Smooth muscle cell of the brain vasculature (primary cell): ENCODE data around the gene PM20D1.

Experiments used
- DNase-seq: peaks from one replicate; pipeline ENCODE4 v3.0.0-alpha.2; 2012; ENCODE audit warnings: low read depth, low spot score

Gene PM20D1

DNA sequence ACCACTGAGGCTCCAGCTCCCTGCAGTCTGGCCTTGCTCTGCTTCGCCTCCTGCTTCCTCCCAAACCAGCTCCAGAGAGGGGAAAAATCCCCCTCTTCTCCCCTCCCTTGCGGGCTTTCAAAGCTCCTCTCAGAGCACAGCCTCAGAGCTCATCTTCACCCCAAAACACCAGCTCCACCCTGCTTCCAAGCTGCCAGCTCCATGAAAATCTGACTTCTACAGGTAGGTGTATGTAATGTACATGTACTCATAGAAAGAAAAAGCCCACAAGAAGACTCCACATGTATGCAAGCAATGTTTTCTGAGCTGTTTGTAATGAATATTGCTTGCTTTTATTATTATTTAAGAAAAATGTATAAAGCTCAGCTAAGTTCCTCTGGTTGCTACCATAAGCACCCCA lies 45.3 kb downstream of the PM20D1 start:
- DNase-seq, result no peak

DNA sequence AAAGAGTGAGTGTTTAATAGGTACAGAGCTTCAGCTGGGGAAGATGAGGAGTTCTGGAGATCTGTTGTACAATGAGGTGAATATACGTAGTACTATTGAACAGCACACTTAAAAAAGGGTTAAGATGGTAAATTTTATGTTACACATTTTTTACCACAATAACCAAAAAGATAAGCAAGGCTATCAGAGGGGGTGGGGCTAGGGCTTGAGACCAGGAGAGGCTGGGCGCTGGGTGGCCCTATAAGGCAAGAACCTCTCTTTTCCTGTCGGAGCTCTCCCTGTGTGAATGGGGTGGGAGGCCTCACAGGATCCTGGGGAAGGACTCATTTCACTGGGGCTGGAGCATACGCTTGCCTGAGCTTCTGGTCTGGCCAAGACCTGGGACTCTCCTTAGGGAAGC lies 45.9 kb downstream of the PM20D1 start:
- DNase-seq, result no peak

DNA sequence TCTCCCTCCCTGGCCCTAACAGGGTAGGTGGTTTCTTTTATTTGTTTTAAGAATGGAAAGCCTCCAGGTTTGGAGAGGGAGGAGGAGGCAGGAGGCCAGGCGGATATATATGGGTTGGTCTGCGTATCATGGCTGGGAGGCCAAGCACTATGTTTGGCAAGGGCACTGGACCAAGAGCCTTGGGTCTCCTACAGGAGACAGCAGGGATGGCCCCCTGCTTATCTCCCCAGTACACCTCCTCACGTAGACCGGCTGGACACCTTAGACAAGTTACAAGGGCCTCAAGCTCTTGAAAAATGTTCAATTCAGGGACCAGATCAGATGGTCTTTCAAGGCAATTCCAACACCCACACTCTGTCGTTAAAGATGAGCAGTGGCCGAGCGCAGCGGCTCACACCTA lies 47.9 kb downstream of the PM20D1 start:
- DNase-seq, result no peak

DNA sequence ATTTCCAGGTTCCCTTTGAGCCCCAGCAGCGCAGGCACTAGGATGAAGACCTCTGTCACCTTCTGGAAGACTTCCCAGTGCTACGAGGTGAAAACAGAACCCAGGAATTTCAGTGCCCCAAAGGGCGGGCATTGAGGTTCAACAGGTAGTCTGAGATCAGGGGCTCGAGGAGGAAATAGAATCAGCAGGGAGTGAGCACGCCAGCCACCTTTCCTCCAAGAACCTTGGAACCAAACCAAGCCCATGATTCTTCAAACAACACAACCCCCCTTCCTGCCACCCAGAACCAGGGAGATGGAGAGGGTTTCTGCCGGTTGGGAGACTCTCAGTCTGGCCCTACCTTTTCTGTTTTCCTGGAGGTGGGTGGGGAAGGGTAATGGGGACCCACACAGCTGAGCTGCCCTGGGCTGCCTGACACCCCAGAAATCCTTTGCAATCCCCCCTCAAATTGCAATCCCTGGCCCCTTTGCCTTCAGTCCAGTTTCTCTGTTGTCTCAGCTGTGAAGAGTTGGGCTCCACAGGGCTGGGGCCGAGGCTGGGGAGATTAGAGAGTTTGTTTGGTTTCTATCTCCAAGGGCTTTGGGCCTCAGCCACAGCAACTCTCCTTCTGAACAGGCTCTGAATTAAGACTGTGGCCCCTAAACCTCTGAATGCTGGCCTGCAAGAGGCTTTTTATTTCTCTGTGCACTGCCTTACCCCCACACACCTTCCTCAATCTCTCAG lies 48.8 kb downstream of the PM20D1 start:
- no peak for DNase-seq

DNA sequence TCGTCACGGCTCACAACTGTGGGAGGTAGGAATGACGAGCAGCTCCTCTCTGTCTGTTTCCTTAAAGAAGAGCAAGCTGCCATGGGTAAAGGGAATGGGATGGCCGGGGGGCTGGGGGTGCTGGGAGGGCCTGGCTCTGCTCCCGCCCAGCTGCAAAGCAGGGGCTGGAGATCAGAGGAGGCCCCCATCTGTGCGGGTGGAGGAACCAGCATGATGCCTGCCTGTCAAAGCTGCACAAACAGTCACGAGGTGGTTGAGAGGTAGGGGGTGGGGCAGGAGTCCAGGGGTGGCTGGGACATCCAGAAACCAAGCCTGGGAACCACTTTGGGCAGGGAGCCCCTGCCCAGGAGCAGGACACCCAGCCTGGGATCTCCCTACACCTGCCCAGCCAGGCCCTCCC lies 49.5 kb downstream of the PM20D1 start:
- DNase-seq, result peak; percentile 81

DNA sequence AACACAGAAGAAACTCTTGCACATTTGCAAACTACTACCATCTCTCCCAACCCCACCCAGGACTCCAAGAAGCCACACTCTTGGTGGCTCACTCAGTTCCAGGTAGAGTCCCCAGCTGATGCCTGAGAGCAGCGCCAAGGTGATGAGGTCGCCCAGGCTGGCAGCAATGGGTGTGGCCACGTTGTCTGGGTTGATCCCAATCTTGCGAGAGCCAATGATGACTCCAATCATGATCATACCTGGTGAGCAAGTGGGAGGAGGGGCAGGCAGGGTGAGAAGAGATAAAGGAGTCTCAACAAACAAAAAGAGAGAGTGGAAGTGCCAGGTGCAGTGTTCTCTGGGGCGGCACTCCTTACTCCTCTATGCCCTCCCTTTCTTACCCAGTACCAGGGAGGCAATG lies 51.4 kb downstream of the PM20D1 start:
- no peak for DNase-seq

DNA sequence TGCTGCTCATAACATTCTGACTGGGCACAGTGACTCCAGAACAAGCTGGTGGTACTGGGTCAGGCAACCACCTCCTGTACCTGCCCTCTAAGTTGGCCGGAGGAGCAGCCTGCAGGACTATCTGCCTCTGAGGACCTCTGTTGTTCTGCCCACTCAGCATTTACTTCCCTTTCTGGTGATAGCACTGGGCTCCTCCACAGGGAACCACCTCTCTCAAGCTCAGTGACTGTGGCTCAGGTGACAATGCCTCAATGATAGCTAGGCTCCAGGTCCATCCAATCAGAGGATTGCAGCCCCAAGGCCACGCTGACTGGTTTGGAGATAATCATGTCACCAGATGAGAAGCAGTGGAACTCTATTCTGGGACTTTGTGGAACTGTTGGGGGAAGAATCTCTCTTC lies 52.8 kb downstream of the PM20D1 start:
- DNase-seq, result no peak

DNA sequence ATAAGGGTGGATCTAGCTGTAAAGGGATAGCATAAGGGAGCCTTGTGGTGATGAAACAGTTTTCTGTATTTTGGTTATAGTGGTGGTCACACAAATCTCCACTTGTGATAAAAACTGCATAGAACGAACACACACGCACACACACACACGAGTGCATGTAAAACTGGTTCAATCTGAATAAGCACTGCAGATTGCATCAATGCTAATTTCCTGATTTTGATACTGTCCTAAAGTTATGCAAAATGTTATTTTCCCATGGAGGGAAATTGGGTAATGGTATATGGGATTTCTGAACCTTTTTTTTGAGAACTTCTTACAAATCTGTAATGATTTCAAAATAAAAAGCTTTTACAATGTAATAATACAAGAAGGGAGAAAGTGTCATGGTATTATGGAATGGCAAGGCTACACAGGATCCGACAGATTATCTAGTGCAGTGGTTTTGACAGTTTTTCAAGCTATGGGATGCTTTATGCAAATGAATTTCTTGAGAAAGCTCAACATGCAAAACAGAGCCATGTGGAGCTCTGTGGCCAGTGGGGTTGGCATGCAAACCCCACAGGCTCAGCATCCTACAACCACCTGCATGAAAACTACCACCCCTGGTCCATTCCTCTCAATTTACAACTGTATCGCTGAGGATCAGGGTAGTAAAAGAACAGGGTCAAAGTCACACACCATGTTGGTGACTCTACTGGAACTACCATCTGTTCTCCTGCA lies 55.8 kb downstream of the PM20D1 start:
- no peak for DNase-seq

DNA sequence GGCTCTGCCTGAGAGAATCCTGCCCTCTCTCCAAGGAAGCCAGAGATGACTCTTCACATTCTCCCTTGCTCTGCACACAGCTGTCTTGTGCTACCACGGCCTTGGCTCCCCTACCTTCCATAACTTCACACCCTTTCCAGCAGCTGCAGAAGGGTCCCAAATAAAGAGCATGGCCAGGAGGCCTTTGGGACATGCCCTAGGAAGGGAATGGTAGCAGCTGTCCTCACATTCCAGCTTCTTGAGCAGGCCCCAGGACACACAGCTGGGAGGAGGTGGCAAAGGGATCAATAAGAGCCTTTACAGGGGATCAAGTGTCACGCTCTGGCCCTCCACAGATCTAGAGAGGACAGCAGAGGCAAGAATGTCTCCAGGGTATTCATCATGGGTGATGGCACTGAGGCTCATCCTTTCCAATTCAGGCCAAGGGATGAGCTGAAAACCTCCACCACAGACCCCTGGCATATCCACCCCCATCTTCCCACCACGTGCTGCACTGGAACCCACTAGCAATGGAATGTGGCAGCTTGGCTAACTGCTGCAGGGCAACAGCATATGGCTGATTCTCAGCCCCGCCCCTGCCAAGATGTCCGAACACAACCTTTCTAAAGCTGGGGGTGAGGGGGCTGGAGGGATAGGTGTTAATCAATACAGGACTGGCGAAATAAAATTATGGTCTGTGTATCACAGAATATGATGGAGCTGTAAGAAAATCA lies 56.8 kb downstream of the PM20D1 start:
- DNase-seq, result no peak

DNA sequence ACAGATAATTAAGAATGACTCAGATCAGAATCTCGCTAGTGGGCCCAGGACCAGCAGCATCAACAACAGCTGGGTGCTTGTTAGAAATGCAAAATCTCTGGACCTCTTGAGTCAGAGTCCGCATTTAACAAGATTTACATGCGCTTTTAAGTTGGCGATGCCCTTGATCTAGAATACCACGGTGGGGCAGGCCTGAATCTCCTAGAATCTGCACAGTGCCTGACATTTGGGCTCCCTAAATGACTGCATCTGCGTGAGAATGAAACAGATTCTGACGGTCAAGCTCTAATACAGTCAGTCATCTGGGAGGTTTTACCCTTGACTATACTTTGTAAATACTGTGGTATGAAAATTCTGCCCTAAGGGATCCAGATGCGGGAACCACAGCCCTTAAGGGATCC lies 57.5 kb downstream of the PM20D1 start:
- DNase-seq, result no peak

DNA sequence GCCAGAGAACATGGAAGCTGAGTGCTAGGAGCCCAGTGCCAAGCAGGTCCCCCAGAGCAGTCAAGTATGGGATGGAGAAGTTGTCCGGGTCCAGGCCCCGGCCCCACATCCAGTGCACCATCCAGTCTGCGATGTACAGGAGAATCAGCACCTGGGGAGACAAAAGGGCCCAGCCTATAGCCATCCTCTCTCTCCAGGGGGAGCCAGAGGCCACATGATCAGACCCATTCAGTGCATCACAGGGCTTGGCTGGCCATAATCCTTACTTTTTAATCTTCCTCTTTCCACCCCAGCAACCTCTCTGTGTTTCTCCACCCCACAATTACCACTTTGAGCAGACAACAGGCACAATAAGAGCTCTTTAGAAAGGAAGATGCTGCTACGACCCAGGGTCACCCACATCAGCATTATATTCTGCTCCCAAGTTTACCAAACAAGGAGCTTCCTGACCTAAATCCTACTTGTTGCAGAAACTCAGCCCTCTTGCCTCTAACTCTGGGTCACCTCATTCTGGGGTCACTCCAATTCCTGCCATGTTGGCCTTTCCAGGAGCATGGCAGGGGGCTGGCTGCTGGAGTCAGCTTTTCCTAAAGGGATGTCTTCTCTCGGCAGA lies 58.3 kb downstream of the PM20D1 start:
- no peak for DNase-seq

DNA sequence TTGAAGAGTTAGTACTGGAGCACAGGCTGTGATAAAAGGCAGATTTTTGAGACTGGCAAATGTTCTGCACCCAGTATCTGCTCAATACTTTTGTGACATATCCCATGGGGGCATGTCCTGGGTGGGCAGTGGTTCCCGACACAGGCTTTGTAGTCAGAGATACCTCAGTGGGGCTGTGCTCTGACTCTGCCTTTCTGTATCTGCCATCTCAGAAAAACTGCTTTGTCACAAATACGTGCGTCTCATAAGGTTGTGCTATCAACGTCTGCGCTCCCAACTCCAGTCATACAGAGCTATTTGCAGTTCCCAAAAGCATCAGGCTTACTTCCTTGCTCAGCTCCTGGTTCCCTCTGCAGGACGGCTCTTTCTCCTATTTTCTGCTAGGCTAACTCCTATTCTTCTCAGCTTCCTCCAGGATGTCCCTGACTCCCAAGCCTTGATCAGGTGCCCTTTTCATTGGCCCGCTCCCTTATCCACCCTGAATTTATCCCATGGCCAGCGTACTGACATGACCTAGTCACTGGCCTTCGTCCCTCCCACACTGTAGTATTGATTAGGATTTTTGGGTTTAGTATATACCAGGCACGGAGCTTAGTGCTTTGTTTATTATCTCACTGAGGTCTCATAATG lies 62.5 kb downstream of the PM20D1 start:
- no peak for DNase-seq

DNA sequence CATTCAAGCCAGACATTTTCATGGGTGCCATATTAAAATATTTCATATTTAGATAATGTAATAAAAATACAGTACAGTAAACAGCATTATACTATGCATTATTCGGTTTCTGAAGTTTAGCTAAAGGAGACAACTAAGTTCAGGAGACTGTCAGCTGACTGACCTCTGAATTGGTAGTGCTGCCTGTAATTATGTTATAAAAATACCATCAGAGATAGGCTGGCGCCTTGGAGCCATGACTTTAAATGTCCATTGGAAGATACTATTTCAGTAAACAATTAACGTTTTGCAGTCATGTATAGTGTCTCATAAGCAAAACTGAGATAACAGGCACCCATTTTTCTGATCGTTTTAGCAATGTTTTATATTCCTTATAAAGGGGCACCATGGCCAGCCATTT lies 63.3 kb downstream of the PM20D1 start:
- DNase-seq, result no peak

DNA sequence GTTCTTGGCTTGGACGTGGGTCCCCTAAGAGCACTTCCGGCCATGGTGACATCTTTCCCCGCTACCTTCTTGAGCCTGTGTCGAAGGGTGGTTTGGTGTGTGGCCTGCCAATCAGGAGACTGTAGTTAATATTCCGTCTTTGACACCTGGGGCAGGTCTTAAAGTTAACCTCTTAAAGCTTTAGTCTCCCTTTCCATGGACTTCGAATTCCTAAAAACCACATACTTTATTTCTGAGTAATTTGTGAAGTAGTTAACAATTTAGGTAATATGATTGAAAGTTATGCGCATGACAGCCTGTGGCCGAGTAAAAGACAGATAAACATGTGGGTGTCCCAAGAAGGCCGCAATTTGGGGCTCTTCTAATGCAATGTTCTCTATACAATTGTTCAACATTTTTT lies 64.5 kb downstream of the PM20D1 start:
- no peak for DNase-seq

DNA sequence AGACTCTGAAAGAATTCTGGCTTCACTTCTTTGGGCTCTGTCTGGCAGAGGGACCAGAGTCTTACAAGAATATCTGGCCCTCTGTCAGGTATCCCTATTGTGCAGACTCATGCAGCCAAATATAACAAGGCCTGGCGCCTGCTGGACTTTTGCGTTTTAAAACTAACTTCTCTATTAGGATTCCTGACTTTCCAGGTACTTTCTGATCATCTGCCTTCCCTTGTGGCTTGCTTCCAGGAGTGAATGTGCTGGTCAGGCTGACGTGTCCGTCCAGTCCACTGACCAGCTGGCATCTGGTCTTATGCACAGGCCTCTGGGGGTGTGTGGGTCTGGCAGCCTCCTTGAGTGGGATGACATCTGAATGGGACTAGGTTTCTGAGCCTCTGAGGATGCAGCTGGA lies 66.0 kb downstream of the PM20D1 start:
- no peak for DNase-seq

DNA sequence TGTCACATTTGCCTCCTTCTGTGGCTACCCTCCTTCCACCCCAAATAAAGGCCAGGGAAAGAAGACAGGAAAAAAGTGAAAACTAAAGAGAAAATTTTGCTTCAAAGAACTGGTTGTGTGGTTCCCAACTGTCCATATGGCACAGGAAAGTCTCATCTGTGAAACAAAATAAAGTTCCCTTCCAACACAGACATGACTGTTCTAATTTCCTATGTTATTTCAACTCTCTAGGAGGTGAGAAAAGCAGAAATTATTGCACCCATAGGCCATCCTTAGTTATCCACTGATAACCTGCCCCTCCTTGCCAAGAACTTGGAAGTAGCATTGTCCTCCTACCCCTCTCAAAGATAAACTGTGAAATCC lies 66.5 kb downstream of the PM20D1 start:
- no peak for DNase-seq

DNA sequence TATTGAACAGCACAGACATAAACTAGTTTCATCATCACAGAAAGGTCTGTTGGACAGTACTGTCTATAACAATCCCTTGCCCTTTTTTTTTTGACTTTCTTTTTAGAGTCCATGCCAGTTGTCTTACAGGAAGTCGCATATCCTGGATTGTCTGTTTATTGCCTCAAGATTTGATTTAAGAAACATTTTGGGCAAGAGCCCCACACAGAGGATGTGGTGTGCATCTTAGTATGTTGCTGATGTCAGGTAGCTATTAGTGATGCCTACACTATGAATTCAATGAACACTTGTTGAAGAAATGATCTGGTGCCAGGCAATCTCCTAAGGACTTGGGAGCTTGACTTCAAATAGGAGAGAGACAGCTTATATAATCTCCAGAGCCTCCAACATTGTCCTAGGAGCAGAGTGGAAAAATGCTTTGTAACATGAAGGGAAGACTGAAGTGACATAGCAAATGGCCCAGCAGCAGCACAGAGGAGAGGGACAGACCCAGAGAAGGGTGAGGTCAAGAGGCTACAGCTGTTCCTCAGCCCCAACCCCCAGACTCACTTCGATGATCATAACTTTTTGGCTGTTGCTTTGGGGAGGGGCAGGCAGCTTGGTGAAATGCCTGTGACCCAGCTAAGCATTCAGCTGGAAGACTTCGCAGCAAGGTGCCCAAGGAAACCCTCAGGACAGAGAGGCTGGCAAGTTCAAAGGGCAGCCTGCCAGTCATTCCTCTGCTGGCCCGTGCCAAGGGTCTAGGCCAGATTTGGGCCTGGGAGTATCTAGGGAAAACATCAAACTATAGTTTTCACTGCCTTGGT lies 67.1 kb downstream of the PM20D1 start:
- no peak for DNase-seq

DNA sequence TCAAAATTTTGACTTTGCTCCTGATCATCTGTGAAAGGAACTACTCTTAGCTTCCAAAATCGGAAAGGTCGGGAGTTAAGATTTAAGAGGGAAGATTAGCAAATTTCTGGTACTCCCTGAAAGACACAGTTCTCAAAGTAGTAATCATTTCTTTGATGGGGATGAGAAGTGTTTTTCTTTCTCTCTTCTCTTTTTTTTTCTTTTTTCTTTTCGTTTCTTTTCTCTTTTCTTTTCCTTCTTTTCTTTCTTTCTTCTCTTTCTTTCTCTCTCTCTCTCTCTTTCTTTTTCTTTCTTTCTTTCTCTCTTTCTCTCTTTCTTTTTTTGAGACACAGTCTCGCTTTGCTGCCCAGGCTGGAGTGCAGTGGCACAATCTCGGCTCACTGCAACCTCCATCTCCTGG lies 69.6 kb downstream of the PM20D1 start:
- DNase-seq, result no peak
